T-helper 1 cell (primary cell): ENCODE measurements around the gene GAK.
"Not testable (repeated sequence)": the region's sequence is repeated elsewhere in the genome, so short reads cannot be mapped to it uniquely, and the experiment has no call there.

ENCODE experiments used
- DNase-seq, 5 donors: peaks; one replicate each; pipeline ENCODE4 v3.0.0-alpha.2; 2012 to 2020
- total RNA-seq, 4 donors: gene quantifications; one replicate each; lab custom pipeline; 2026; lab: John Stamatoyannopoulos, UW

GAK gene
- total RNA-seq: 140 to 192 (median 163) reads per million in 4 donors

- peak; percentile 92 to 98 (median 94) for DNase-seq
These were observed at the start of gene GAK, which contains the start of gene TMEM175 for GRCh38 chr4:931960-932712. Gene GAK (minus strand): TSS chr4:932316. CDS start chr4:932187, 129 bp downstream. Gene TMEM175 (plus strand): TSS chr4:932460. CDS start chr4:947740, 15,280 bp downstream.

- no peak for DNase-seq
These were observed 47.0 kb upstream of the GAK start for GRCh38 chr4:978957-979701.

- DNase-seq: not testable (repeated sequence)
These were observed 43.9 kb upstream of the GAK start for GRCh38 chr4:976016-976415.

- no peak for DNase-seq
These were observed 42.6 kb upstream of the GAK start for GRCh38 chr4:974668-975067.

DNA sequence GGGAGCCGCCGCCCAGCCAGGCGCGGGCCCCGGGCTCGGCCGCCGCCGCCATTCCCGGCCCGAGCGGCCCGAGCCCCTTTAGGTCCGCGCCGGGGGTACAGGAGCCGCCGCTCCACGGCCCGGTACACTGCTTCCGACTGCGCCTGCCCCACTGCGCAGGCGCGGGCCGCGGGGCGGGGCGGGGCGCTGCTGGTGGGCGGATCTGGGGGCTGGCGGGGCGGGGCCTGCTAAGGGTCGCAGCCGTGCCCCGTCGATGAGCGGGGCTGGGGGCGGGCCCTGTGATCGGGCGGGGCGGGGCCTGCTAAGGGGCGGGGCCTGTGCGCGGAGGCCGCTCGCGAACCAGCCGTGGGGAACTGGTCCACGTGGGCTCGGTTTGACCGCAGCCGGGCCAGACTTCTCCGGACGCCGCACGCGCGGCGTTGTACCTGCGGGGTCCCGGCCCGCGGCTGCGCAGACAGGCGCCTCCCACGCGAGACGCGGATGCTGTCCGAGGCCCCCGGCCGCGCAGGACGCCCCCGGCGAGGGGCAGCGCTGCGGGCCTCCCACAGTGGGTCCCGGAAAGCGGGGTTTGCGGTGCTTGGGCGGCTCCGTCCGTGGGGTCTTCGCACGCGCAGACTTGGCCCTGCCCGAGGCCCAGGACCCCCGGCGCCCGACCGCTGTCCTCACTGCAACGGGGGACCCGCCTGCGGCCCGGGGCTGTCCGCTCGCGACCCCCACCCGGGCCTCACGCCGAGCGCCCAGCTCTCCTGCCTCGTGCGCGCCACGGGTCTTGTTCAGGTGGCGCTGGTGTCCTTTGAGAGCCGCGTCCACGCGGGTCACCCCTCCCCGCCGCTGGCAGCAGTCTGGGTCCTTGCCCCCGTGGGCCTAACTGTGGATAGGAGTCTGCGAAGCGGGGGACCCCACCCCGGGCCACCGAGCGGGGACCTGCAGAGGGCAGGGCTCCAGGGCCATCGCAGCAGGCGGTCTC lies 41.6 kb upstream of the GAK start, which contains the start of gene DGKQ:
DGKQ (minus strand) TSS at position 139 of the 967 bp plus-strand sequence; CDS start at position 52, 87 bp downstream.
- DNase-seq: peak; percentile 75 to 90 (median 83)

DNA sequence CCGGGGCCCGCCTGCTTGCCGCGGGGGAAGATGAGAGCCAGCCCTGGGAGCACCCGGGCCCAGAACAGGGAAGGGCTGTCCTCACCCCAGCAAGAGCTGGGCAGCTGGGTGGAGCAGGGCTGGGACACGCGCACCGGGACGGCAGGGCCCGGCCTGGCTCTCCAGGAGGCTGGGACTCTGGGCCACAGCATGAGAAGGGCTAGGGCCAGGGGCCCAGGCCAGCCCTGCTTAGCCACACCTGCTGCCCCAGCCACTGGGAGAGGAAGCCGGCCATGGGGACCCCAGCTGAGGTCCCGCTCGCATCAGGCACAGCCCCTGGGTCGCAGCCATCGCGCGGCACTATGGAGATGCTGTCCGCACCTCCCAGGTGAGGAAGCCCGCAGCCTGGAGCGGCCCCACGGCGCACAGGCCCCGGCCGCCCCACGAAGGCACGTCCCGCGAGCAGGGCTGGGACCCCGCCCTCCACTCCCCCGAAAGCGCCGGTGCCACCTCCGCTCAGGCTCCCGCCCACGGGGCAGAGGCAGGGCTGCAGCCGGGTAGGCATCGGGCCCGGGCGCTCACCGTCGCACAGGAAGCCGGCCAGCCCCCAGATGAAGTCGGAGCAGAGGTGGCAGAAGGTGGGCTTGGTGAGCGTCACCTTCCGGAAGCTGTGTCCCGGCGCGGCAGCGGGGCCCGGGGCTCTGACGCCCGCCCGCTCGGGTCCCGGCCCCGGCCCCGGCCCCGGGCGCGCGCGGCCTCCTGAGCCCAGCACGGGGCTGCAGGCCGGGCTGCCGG lies 40.7 kb upstream of the GAK start:
- peak; percentile 33 to 59 (median 45) for DNase-seq

GRCh38 chr4:971666-972500 lies 39.8 kb upstream of the GAK start:
- DNase-seq: no peak

DNA sequence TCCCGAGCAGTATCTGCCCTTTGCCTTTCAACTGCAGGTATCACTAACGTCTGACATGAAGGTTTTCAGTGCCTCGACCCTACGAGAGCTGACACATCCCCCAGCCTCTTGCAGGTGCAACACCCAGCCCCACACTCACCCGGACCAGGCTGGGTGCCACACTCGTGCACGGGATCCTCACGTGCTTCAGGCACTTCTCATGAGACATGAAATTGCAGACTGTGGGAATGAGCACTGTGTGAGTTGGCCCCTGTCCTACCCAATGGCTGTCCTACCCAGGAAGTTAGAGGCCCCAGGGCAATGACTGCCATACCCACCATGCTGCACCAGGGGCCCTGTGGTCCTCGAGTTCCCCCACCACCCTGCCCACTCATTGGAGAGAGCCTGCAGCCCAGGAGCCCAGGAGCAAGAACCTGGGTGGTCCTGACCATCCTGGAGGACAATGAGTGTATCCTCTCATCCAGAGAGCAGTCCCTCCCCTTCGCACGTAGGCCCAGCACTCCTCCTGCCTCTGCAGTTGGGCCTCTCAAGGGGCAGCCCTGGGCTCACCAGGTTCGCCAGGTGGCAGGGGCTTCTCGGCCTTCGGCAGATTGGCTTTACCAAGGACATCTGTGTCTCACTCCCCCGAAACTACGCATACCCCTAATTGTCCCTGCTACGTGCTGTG lies 38.9 kb upstream of the GAK start:
- DNase-seq: no peak

DNA sequence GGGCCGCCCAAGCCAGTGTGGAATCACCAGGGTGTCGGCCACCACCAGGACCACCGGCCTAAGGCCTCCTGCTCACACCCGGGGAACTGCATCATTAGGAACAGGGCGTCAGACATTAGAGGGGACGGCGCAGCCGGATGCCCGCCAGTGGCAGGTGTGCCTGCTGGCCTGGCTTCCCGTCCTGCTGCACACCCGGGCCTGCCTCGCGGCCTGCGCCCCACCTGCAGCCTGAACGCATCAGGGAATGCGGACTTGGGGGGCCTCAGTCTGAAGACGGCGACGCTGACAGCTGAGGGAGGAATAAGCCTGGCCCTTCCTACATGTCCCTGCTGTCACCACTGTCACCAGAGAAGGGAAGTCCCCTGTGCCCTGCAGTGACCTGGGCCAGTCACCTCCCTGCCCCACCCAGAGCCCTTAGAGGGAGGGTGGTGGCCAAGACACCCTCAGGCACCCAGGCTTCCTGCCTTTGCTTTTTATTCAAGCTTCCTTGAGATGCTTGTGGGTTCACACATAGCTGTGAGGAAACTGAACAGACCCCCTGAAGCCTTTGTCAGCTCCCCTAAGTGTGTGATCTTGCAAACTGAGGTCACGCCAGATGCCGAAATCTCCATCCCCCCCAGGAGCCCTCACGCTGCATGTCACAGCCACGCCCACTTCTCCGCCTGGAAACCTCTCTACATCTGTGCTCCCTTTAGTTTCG lies 38.1 kb upstream of the GAK start:
- no peak for DNase-seq

DNA sequence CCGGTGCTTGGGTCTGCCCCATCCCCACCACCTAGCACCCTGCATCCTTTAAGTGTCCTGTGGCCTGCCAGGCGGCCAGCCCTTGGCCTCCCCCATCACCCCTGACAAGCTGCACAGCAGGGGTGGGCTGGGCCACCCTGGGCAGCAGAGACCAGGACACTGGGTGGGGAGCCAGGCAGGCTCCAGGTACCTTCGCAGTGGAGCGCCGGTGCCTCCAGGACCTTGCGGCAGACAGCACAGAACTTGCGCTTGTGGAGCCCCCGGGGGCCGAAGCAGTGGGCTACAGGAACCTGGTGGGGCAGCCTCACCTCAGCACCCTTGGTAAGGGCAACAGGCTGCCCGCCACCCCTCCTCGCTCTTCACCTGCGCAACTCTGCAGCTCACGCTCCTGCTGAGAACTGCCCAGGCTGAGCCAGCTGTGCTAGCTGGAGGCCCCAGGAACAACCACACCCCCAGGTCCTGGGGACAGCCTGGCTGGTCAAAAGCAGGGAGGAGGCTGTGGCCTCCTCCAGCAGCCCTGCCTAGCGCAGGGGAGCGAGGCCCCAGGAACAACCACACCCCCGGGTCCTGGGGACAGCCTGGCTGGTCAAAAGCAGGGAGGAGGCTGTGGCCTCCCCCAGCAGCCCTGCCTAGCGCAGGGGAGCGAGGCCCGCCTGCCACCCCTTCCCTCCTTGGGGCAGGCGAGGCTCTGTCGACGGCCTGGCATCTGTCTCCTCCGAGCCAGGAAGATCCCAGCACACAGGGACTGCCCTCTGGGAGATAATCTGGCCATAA lies 36.7 kb upstream of the GAK start:
- no peak for DNase-seq

GRCh38 chr4:968221-968620 lies 36.1 kb upstream of the GAK start:
- no peak for DNase-seq

- no peak for DNase-seq
These were observed 35.3 kb upstream of the GAK start for GRCh38 chr4:967113-968104.

DNA sequence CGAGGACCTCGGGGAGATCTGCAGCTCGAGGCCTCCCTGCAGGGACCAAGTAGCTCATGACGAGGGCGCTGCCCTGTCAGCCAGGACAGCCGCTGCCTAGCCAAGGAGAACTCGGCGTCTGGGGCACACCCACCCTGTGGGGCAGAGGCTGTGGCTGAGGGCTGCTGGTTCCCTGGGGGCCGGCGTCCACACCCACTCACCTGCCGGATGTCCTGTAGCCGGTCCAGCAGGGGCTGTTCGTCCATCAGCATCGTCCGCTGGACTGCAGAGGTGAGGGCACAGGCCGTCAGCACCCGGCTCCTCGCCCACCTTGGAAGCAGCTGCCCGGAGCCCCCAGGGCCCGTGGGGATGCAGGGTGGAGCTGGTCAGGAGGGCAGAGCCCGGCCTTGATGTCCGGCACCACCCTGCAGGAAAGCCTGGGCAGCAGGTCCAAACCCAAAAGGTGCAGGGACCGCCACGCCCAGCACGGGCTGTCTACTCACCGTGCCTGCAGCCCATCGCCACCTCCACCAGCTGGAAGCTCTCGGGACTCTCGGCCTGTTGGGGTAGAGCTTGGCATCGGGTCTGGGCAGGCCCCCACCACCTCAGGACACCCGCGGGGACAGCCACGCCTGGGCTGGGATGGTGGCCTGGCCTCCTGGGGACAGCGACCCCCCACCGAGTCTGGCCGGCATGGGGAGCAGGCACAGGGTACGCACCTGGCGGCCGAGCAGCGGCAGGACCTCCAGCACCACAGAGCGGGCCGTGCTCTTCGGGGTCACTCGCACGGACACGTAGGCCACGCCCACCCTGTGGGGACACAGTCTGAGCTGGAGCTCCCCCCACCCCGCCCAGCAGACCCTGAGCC lies 34.4 kb upstream of the GAK start:
- no peak for DNase-seq

GRCh38 chr4:965766-966134 lies 33.6 kb upstream of the GAK start:
- DNase-seq: no peak

- DNase-seq: no peak
These were observed 33.1 kb upstream of the GAK start for GRCh38 chr4:965048-965765.
